Fibroblast of the conjunctiva (primary cell): ENCODE data around the gene PDZD7.
"Not testable (repeated sequence)": the region's sequence is repeated elsewhere in the genome, so short reads cannot be mapped to it uniquely, and the experiment has no call there.

Experiments
- DNase-seq: peaks from one replicate; pipeline ENCODE4 v3.0.0-alpha.2; 2010; ENCODE audit warnings: low read depth

Gene PDZD7

GRCh38 chr10:100982916-100983830, 47.8 kb downstream of the PDZD7 start:
- DNase-seq: no peak

GRCh38 chr10:100981178-100981772, 49.7 kb downstream of the PDZD7 start:
- no peak for DNase-seq

- DNase-seq: no peak
Measured at GRCh38 chr10:100980711-100981110, 50.2 kb downstream of the PDZD7 start.

GRCh38 chr10:100980311-100980710, 50.6 kb downstream of the PDZD7 start:
- no peak for DNase-seq

- DNase-seq: no peak
Measured at GRCh38 chr10:100979791-100980272, 51.1 kb downstream of the PDZD7 start.

- DNase-seq: no peak
Measured at GRCh38 chr10:100978901-100979195, 52.1 kb downstream of the PDZD7 start.

GRCh38 chr10:100978121-100978900, 52.6 kb downstream of the PDZD7 start:
- DNase-seq: no peak

GRCh38 chr10:100977436-100977835, 53.5 kb downstream of the PDZD7 start:
- DNase-seq: no peak

- DNase-seq: no peak
Measured at GRCh38 chr10:100976906-100977305, 54.0 kb downstream of the PDZD7 start.

GRCh38 chr10:100975397-100975796, 55.5 kb downstream of the PDZD7 start:
- not testable (repeated sequence) for DNase-seq

- no peak for DNase-seq
Measured at GRCh38 chr10:100972904-100973535, 57.9 kb downstream of the PDZD7 start.

- no peak for DNase-seq
Measured at GRCh38 chr10:100972115-100972903, 58.6 kb downstream of the PDZD7 start.

GRCh38 chr10:100970914-100971811, 59.8 kb downstream of the PDZD7 start:
- no peak for DNase-seq

GRCh38 chr10:100970076-100970913, 60.6 kb downstream of the PDZD7 start:
- no peak for DNase-seq

- DNase-seq: no peak
Measured at GRCh38 chr10:100969187-100970075, 61.5 kb downstream of the PDZD7 start, which contains the start of gene SEMA4G. Gene SEMA4G (plus strand): TSS chr10:100969504. CDS start chr10:100972913, 3,409 bp downstream.

GRCh38 chr10:100968863-100969186, 62.1 kb downstream of the PDZD7 start:
- no peak for DNase-seq

GRCh38 chr10:100968062-100968736, 62.7 kb downstream of the PDZD7 start:
- no peak for DNase-seq

- no peak for DNase-seq
Measured at GRCh38 chr10:100967332-100967731, 63.6 kb downstream of the PDZD7 start.
